Ascending aorta (tissue), 2 donors: ENCODE data around the gene UMAD1. TPM values are rescaled to one million over a fixed set of nuclear protein-coding genes. Genes with fewer than 3 reads are reported as not detected.

Experiments
- DNase-seq, 2 donors: peaks; one replicate each; pipeline ENCODE4 v3.0.0-alpha.2; 2019; ENCODE audit warnings: low spot score in 2 of 2
- H3K27ac ChIP-seq, 2 donors: fragments of 200-600 bp; sonication (generic); one replicate each; pipeline ENCODE4 v1.5.1; 2016 to 2017; ENCODE audit warnings: mild to moderate bottlenecking in 1 of 2
- H3K27me3 ChIP-seq: fragments of 200-600 bp; sonication (generic); one replicate; pipeline ENCODE4 v1.5.1; 2017
- H3K36me3 ChIP-seq, 2 donors: fragments of 200-600 bp; sonication (generic); one replicate each; pipeline ENCODE4 v1.5.1; 2016
- H3K4me1 ChIP-seq, 2 donors: fragments of 200-600 bp; sonication (generic); one replicate each; pipeline ENCODE4 v1.5.1; 2016 to 2017; ENCODE audit warnings: mild to moderate bottlenecking in 1 of 2
- H3K4me3 ChIP-seq, 2 donors: fragments of 200-600 bp; sonication (generic); one replicate each; pipeline ENCODE4 v1.5.1; 2016 to 2017; ENCODE audit warnings: mild to moderate bottlenecking in 1 of 2
- H3K9me3 ChIP-seq, 2 donors: fragments of 200-600 bp; sonication (generic); one replicate each; pipeline ENCODE4 v1.5.1; 2016
- intact Hi-C: fragments of 100-400 bp; cut with DNase I; formaldehyde crosslinking; loops from one replicate; pipeline ENCODE4 v1.15.1; 2023
- total RNA-seq: library from RNA; depleted of rRNA; stranded (reverse); fragments of >200 nt; gene quantifications from one replicate; pipeline ENCODE4 v1.1.0, GENCODE V29; 2016
- TF ChIP-seq, protein P1 (sequence below), 3 experiments: fragments of 200-600 bp in 2 of 3; fragments of 450-650 bp in 1 of 3; sonication (generic) in 2 of 3; IDR thresholded peaks; one replicate each; pipeline ENCODE4 v1.5.1; 2016 to 2019; ENCODE audit warnings: antibody characterized with exemption in 3 of 3, mild to moderate bottlenecking in 1 of 3, moderate library complexity in 1 of 3

Gene UMAD1
- total RNA-seq, 1 donor from 2014 or later: 17.7 TPM

DNA sequence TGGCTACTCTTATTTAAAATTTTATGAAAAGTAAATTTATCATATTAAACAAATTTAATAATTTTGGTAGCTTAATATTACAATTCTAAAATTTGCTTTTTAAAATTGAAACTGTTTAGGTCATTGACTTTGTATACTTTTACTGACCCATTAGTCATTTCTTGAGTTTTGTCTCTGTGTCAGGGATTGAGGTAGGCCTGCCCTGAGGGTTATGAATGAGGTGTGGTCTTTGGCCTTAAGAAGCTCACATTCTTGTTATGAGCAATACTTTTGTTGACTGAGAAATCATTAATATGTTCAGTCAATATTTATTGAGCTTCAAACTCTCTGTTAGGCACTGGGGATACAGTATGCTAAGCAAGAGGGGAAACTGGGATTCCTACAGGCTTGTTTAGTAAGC lies 124.9 kb downstream of the UMAD1 start:
- Histone ChIP-seq H3K27ac (no peak overlapping the region), H3K27me3 (no peaks in the 10 kb centered on the region), H3K4me1 (no peaks in the 10 kb centered on the region), H3K9me3 (no peaks in the 10 kb centered on the region), H3K4me3 (no peak overlapping the region), H3K36me3 (no peaks in the 10 kb centered on the region)
- DNase-seq: no peak
- TF ChIP-seq, protein P1, sequence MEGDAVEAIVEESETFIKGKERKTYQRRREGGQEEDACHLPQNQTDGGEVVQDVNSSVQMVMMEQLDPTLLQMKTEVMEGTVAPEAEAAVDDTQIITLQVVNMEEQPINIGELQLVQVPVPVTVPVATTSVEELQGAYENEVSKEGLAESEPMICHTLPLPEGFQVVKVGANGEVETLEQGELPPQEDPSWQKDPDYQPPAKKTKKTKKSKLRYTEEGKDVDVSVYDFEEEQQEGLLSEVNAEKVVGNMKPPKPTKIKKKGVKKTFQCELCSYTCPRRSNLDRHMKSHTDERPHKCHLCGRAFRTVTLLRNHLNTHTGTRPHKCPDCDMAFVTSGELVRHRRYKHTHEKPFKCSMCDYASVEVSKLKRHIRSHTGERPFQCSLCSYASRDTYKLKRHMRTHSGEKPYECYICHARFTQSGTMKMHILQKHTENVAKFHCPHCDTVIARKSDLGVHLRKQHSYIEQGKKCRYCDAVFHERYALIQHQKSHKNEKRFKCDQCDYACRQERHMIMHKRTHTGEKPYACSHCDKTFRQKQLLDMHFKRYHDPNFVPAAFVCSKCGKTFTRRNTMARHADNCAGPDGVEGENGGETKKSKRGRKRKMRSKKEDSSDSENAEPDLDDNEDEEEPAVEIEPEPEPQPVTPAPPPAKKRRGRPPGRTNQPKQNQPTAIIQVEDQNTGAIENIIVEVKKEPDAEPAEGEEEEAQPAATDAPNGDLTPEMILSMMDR (IDR thresholded peaks at IDR 0.05): no peak
- intact Hi-C loops: no loop called here

GRCh38 chr7:7766671-7767070 lies 126.1 kb downstream of the UMAD1 start:
- H3K4me1 ChIP-seq: no peaks in the 10 kb centered on the region
- no peak overlapping the region for H3K27ac ChIP-seq
- H3K9me3 ChIP-seq: no peaks in the 10 kb centered on the region
- TF ChIP-seq, protein P1 (IDR thresholded peaks at IDR 0.05): no peak
- no peak for DNase-seq
- intact Hi-C loops: no loop called here
- H3K4me3 ChIP-seq: no peak overlapping the region
- H3K27me3 ChIP-seq: no peaks in the 10 kb centered on the region
- no peaks in the 10 kb centered on the region for H3K36me3 ChIP-seq

- Histone ChIP-seq H3K4me1 (no peaks in the 10 kb centered on the region), H3K27ac (no peak overlapping the region), H3K36me3 (no peaks in the 10 kb centered on the region), H3K9me3 (no peaks in the 10 kb centered on the region), H3K27me3 (no peaks in the 10 kb centered on the region), H3K4me3 (no peak overlapping the region)
- intact Hi-C loops: no loop called here
- TF ChIP-seq, protein P1 (IDR thresholded peaks at IDR 0.05): no peak
- DNase-seq: no peak
Observed at GRCh38 chr7:7768977-7769709, 128.6 kb downstream of the UMAD1 start.

DNA sequence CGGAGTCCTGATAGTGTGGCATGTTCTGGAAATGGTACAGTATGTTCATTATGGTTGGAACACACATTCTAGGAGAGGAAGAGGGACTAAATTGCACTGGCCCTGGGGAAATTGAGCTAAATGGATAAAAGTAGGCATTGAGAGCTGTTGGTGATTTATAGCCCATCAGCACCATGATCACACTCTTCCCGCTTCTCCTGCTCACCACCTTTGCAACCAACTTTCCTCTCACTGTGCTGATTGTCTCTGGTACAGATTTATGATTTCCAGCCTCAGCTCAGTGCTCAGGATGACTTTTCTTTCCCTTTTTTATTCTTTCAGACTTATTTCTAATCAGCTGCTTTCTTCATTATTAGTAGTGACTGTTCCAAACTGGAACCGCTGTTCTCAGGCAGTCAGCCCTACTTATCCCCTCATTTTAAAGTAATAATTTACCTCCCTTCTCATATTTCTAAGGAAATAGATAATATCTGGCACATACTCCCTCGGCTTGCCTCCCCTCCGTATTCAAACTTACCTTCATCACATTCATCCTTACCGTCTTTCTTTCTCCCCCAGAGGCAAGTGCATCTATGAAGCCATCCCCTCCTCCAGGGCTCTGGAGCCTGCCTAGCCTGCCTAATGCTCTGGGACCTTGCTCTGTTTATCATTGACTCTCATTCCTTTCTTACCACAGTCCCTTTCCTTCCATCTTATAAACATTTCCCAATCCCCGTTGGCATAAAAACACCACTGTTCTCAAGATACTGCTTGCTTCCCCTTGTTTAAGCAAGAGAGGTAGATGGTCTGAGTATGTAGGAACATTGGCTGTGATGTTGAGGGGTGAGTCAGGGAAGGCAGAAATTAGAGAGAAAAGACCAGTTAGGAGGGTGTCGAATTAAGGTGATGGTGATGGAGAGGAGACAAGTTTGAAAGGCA lies 129.4 kb downstream of the UMAD1 start:
- DNase-seq: no peak
- H3K27ac ChIP-seq: no peak overlapping the region
- TF ChIP-seq, protein P1 (IDR thresholded peaks at IDR 0.05): no peak
- H3K9me3 ChIP-seq: no peaks in the 10 kb centered on the region
- no peaks in the 10 kb centered on the region for H3K27me3 ChIP-seq
- H3K4me1 ChIP-seq: no peaks in the 10 kb centered on the region
- intact Hi-C loops: no loop called here
- H3K36me3 ChIP-seq: no peaks in the 10 kb centered on the region
- H3K4me3 ChIP-seq: no peak overlapping the region

GRCh38 chr7:7771452-7771851 lies 130.9 kb downstream of the UMAD1 start:
- no peaks in the 10 kb centered on the region for H3K36me3 ChIP-seq
- no peaks in the 10 kb centered on the region for H3K4me1 ChIP-seq
- no peaks in the 10 kb centered on the region for H3K27me3 ChIP-seq
- intact Hi-C loops: no loop called here
- H3K4me3 ChIP-seq: no peak overlapping the region
- no peaks in the 10 kb centered on the region for H3K9me3 ChIP-seq
- no peak for DNase-seq
- no peak overlapping the region for H3K27ac ChIP-seq
- TF ChIP-seq, protein P1 (IDR thresholded peaks at IDR 0.05): no peak
